ENCODE measurements around the gene NT5C3B. TPM values are rescaled to one million over a fixed set of nuclear protein-coding genes. Genes with fewer than 3 reads are reported as not detected.

Gene NT5C3B
- polyA plus RNA-seq, 1 experiment = 88.3 TPM

- CTCF ChIA-PET = no interaction called here
- H3K36me3 ChIP-seq (ENCODE audit: control insufficient read depth, insufficient read depth, low read length) = peaks cover 23% of the 10 kb centered on the region
- H3K4me3 ChIP-seq (ENCODE audit: low read depth, low read length) = no peak overlapping the region
- no peak for TF ChIP-seq CTCF (IDR thresholded peaks at IDR 0.05; ENCODE audit: insufficient read depth, low read depth, low read length)
- POLR2A ChIA-PET = no interaction called here
- H3K27me3 ChIP-seq (ENCODE audit: control insufficient read depth, insufficient read depth, low read length) = no peaks in the 10 kb centered on the region
- no peak for DNase-seq (ENCODE audit: low read depth)
Observed at GRCh38 chr17:41868568-41868967, 32.5 kb upstream of the NT5C3B start.

GRCh38 chr17:41865596-41865893, 29.5 kb upstream of the NT5C3B start:
- Histone ChIP-seq H3K36me3 (ENCODE audit: control insufficient read depth, insufficient read depth, low read length) (peaks cover 14% of the 10 kb centered on the region), H3K4me3 (ENCODE audit: low read depth, low read length) (peak overlapping the region; percentile 28), H3K27me3 (ENCODE audit: control insufficient read depth, insufficient read depth, low read length) (no peaks in the 10 kb centered on the region)
- ChIA-PET POLR2A (interaction anchor here (0.6 to 0.7 kb wide), 3 partner anchors 30 to 127 kb away, joined by 3 to 6 read pairs (median 5); no protein-coding TSS in a partner anchor), CTCF (interaction anchor here (0.8 to 2.2 kb wide), 5 partner anchors 13 to 236 kb away, joined by 3 to 4 read pairs (median 3); partner anchors contain the start of gene P3H4)
- no peak for DNase-seq (ENCODE audit: low read depth)
- TF ChIP-seq CTCF (IDR thresholded peaks at IDR 0.05; ENCODE audit: insufficient read depth, low read depth, low read length) = no peak

- TF ChIP-seq CTCF (IDR thresholded peaks at IDR 0.05; ENCODE audit: insufficient read depth, low read depth, low read length) = no peak
- CTCF ChIA-PET = interaction anchor here (0.6 to 2.2 kb wide), 8 partner anchors 14 to 236 kb away, joined by 3 to 4 read pairs (median 3); partner anchors contain the start of gene P3H4
- H3K36me3 ChIP-seq (ENCODE audit: control insufficient read depth, insufficient read depth, low read length) = peaks cover 8% of the 10 kb centered on the region
- no peaks in the 10 kb centered on the region for H3K27me3 ChIP-seq (ENCODE audit: control insufficient read depth, insufficient read depth, low read length)
- peak; percentile 37 for DNase-seq (ENCODE audit: low read depth)
- H3K4me3 ChIP-seq (ENCODE audit: low read depth, low read length) = peak within 1 kb of the TSS; percentile 97
- POLR2A ChIA-PET = interaction anchor here (0.6 to 0.7 kb wide), 4 partner anchors 30 to 266 kb away, joined by 3 to 6 read pairs (median 4); no protein-coding TSS in a partner anchor
Observed at GRCh38 chr17:41864836-41865595, 29.0 kb upstream of the NT5C3B start, which contains the start of gene KLHL11. TSS of gene KLHL11 (minus strand) at chr17:41865423. CDS start at chr17:41865370, 53 bp downstream.

- peaks cover 7% of the 10 kb centered on the region; the same call in 1 of the 2 replicates for H3K36me3 ChIP-seq (ENCODE audit: control insufficient read depth, insufficient read depth, low read length)
- H3K27me3 ChIP-seq (ENCODE audit: control insufficient read depth, insufficient read depth, low read length) = no peaks in the 10 kb centered on the region
- no peak for DNase-seq (ENCODE audit: low read depth)
- POLR2A ChIA-PET = interaction anchor here (0.6 kb wide), 1 partner anchor 267 kb away, joined by 4 read pairs; no protein-coding TSS in a partner anchor
- CTCF ChIA-PET = interaction anchor here (0.6 to 2.2 kb wide), 5 partner anchors 15 to 64 kb away, joined by 3 to 4 read pairs (median 3); no protein-coding TSS in a partner anchor
- peak overlapping the region; percentile 97 for H3K4me3 ChIP-seq (ENCODE audit: low read depth, low read length)
- TF ChIP-seq CTCF (IDR thresholded peaks at IDR 0.05; ENCODE audit: insufficient read depth, low read depth, low read length) = no peak
Observed at GRCh38 chr17:41864498-41864835, 28.4 kb upstream of the NT5C3B start.

- Histone ChIP-seq H3K4me3 (ENCODE audit: low read depth, low read length) (peak overlapping the region; percentile 97), H3K27me3 (ENCODE audit: control insufficient read depth, insufficient read depth, low read length) (no peaks in the 10 kb centered on the region), H3K36me3 (ENCODE audit: control insufficient read depth, insufficient read depth, low read length) (peaks cover 6% of the 10 kb centered on the region; the same call in 1 of the 2 replicates)
- DNase-seq (ENCODE audit: low read depth) = no peak
- POLR2A ChIA-PET = no interaction called here
- CTCF ChIA-PET = interaction anchor here (0.6 to 2.2 kb wide), 3 partner anchors 9 to 97 kb away, joined by 3 to 4 read pairs (median 3); no protein-coding TSS in a partner anchor
- TF ChIP-seq CTCF (IDR thresholded peaks at IDR 0.05; ENCODE audit: insufficient read depth, low read depth, low read length) = no peak
Observed at GRCh38 chr17:41863074-41863848, 27.2 kb upstream of the NT5C3B start.
